ENCODE results near the gene PDSS2. TPM values are rescaled to one million over a fixed set of nuclear protein-coding genes. Genes with fewer than 3 reads are reported as not detected.

PDSS2 gene
- polyA plus RNA-seq, 1 donor from 2014 or later = 4.6 TPM

DNA sequence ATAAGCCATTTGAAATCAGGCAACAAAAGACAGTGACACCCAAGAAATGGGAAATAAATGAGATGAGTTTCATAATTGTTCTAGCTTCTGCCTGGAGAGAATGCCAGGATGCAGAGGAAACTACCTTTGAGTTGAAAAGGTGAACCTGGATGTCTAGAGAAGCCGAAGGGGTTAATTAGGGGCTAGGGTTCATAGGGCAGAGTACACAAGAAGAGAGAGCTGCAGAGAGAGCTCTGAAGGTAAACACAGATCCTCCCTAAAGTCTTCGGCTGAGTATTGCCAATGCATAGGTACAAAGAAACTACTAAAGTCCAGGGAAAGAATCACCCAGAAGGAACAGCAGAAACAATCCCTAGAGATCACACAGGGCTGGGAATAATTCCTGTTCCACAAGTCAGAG, 224.4 kb downstream of the PDSS2 start:
- H3K9me2 ChIP-seq (ENCODE audit: insufficient read depth, low read length) = no peaks in the 10 kb centered on the region
- H3F3A ChIP-seq (ENCODE audit: insufficient read depth, low read length, poor library complexity, severe bottlenecking) = no peaks in the 10 kb centered on the region
- H3K79me2 ChIP-seq (replicated peaks; ENCODE audit: insufficient read depth, low read length) = no peaks in the 10 kb centered on the region
- no peaks in the 10 kb centered on the region for H3K27me3 ChIP-seq (ENCODE audit: insufficient read depth, low read depth, low read length)
- H4K20me1 ChIP-seq (ENCODE audit: insufficient read depth) = no peaks in the 10 kb centered on the region
- H3K9me3 ChIP-seq (ENCODE audit: low read length) = no peaks in the 10 kb centered on the region
- no peak overlapping the region for H3K27ac ChIP-seq (ENCODE audit: low read length)
- no peaks in the 10 kb centered on the region for H3K36me3 ChIP-seq (ENCODE audit: insufficient read depth, low read length)
- no peak overlapping the region for H3K9ac ChIP-seq (ENCODE audit: low read length)
- H3K4me2 ChIP-seq (ENCODE audit: low read length) = no peak overlapping the region
- no peak overlapping the region for H3K4me3 ChIP-seq (ENCODE audit: low read length)
- TF ChIP-seq MXI1 (conservative IDR thresholded peaks at IDR 0.05; ENCODE audit: poor library complexity, severe bottlenecking) (no peak), EZH2 (IDR thresholded peaks at IDR 0.05; ENCODE audit: borderline replicate concordance, insufficient read depth, low read length, poor library complexity, severe bottlenecking) (no peak), POLR2AphosphoS5 (IDR thresholded peaks at IDR 0.05) (no peak), TAF1 (IDR thresholded peaks at IDR 0.05; ENCODE audit: low read depth) (no peak), RAD21 (conservative IDR thresholded peaks at IDR 0.05) (no peak), SMC3 (conservative IDR thresholded peaks at IDR 0.05; ENCODE audit: poor library complexity) (no peak), EP300 (conservative IDR thresholded peaks at IDR 0.05; ENCODE audit: poor library complexity, severe bottlenecking) (no peak)
- TF ChIP-seq, protein P1, sequence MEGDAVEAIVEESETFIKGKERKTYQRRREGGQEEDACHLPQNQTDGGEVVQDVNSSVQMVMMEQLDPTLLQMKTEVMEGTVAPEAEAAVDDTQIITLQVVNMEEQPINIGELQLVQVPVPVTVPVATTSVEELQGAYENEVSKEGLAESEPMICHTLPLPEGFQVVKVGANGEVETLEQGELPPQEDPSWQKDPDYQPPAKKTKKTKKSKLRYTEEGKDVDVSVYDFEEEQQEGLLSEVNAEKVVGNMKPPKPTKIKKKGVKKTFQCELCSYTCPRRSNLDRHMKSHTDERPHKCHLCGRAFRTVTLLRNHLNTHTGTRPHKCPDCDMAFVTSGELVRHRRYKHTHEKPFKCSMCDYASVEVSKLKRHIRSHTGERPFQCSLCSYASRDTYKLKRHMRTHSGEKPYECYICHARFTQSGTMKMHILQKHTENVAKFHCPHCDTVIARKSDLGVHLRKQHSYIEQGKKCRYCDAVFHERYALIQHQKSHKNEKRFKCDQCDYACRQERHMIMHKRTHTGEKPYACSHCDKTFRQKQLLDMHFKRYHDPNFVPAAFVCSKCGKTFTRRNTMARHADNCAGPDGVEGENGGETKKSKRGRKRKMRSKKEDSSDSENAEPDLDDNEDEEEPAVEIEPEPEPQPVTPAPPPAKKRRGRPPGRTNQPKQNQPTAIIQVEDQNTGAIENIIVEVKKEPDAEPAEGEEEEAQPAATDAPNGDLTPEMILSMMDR (IDR thresholded peaks at IDR 0.05; ENCODE audit: poor library complexity, severe bottlenecking) = no peak
- TF ChIP-seq, protein P2, sequence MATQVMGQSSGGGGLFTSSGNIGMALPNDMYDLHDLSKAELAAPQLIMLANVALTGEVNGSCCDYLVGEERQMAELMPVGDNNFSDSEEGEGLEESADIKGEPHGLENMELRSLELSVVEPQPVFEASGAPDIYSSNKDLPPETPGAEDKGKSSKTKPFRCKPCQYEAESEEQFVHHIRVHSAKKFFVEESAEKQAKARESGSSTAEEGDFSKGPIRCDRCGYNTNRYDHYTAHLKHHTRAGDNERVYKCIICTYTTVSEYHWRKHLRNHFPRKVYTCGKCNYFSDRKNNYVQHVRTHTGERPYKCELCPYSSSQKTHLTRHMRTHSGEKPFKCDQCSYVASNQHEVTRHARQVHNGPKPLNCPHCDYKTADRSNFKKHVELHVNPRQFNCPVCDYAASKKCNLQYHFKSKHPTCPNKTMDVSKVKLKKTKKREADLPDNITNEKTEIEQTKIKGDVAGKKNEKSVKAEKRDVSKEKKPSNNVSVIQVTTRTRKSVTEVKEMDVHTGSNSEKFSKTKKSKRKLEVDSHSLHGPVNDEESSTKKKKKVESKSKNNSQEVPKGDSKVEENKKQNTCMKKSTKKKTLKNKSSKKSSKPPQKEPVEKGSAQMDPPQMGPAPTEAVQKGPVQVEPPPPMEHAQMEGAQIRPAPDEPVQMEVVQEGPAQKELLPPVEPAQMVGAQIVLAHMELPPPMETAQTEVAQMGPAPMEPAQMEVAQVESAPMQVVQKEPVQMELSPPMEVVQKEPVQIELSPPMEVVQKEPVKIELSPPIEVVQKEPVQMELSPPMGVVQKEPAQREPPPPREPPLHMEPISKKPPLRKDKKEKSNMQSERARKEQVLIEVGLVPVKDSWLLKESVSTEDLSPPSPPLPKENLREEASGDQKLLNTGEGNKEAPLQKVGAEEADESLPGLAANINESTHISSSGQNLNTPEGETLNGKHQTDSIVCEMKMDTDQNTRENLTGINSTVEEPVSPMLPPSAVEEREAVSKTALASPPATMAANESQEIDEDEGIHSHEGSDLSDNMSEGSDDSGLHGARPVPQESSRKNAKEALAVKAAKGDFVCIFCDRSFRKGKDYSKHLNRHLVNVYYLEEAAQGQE (IDR thresholded peaks at IDR 0.05; ENCODE audit: borderline replicate concordance) = no peak
- no peak overlapping the region for H2AFZ ChIP-seq (ENCODE audit: low read depth, low read length)

DNA sequence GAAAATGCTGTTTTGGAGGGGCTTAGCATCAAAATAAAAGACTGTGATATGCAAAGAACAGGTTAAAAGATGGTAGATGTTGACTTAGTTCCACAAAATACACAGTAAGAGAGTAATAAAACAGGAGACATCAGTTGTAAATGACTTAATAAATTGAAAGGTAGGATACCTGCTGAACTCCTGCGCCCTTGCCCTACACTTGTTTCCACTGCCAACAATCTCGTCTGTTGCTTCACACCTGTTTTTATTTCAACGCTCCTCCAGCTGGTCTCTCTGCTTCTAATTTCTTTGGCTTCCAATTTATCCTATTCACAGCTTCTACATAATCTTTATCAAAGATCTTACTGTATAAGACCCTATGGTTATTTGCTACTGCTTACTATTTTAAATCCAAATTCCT, 228.1 kb downstream of the PDSS2 start:
- no peak for TF ChIP-seq SMC3 (conservative IDR thresholded peaks at IDR 0.05; ENCODE audit: poor library complexity)
- no peak for TF ChIP-seq RAD21 (conservative IDR thresholded peaks at IDR 0.05)
- TF ChIP-seq TAF1 (IDR thresholded peaks at IDR 0.05; ENCODE audit: low read depth) = no peak
- TF ChIP-seq EP300 (conservative IDR thresholded peaks at IDR 0.05; ENCODE audit: poor library complexity, severe bottlenecking) = no peak

More for the DNA sequence above, 228.1 kb downstream of the PDSS2 start:
- Histone ChIP-seq H3K9me2 (ENCODE audit: insufficient read depth, low read length) (no peaks in the 10 kb centered on the region), H3K4me3 (ENCODE audit: low read length) (no peak overlapping the region), H3K9me3 (ENCODE audit: low read length) (no peaks in the 10 kb centered on the region), H3K79me2 (replicated peaks; ENCODE audit: insufficient read depth, low read length) (no peaks in the 10 kb centered on the region), H4K20me1 (ENCODE audit: insufficient read depth) (no peaks in the 10 kb centered on the region), H3F3A (ENCODE audit: insufficient read depth, low read length, poor library complexity, severe bottlenecking) (no peaks in the 10 kb centered on the region), H2AFZ (ENCODE audit: low read depth, low read length) (no peak overlapping the region), H3K36me3 (ENCODE audit: insufficient read depth, low read length) (no peaks in the 10 kb centered on the region), H3K4me2 (ENCODE audit: low read length) (no peak overlapping the region), H3K27ac (ENCODE audit: low read length) (no peak overlapping the region), H3K27me3 (ENCODE audit: insufficient read depth, low read depth, low read length) (no peaks in the 10 kb centered on the region), H3K9ac (ENCODE audit: low read length) (no peak overlapping the region)
